CD4-positive, alpha-beta T cell treated with Interleukin-2 at 100 ng/mL for 4 hours (primary cell): Measurements from ENCODE around the gene PPP5C.
"Not testable (repeated sequence)": the region's sequence is repeated elsewhere in the genome, so short reads cannot be mapped to it uniquely, and the experiment has no call there.

Source experiments
- DNase-seq: peaks from one replicate; pipeline ENCODE4 v3.0.0-alpha.2; 2020; ENCODE audit warnings: low spot score

PPP5C gene

GRCh38 chr19:46435689-46436088 is 88.8 kb downstream of the PPP5C start:
- not testable (repeated sequence) for DNase-seq
